ENCODE data around the gene ESPN.
"Not testable (repeated sequence)": the region's sequence is repeated elsewhere in the genome, so short reads cannot be mapped to it uniquely, and the experiment has no call there.

ESPN gene

DNA sequence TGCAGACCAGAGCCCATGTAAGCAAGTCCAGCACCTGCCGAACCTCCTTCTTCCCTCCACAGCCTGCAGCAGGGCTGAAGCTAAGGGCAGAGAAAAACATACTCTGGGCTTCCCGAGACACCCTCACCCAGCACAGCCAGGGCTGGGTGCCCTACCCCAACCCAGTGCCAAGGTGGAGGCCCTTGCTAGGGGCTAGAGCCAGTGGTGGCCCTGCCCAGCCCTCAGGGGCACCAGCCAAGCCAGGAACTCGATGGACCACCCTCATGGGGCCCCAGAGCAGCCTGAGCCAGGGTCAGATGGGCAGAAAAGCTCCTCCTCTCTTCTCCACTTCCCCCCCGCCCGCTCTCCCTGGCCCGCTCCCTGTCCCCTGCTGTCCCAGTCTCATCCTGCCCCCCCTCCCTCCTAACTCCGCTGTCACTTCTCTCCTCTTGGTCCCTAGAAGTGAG is 25.5 kb downstream of the ESPN start:
- DNase-seq, result no peak

DNA sequence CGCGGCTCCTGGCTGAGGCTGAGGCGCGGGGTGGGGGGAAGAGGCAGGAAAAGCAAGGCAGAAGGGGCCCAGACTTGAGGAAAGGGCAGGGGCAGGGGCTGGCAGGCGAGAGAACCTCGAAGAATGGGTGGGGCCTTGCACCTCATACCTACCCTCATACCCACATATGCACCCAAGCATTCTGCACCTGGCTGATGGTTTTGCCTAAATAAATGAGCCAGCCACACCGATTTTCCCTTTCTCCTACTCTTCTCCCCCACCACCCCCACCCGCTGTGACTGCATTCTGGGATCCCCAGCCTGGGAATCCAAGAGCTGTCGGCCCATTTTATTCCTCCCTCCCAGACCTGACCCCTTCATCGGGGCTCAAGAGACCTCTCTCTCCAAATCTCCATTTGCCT is 25.9 kb downstream of the ESPN start:
- not testable (repeated sequence) for DNase-seq

DNA sequence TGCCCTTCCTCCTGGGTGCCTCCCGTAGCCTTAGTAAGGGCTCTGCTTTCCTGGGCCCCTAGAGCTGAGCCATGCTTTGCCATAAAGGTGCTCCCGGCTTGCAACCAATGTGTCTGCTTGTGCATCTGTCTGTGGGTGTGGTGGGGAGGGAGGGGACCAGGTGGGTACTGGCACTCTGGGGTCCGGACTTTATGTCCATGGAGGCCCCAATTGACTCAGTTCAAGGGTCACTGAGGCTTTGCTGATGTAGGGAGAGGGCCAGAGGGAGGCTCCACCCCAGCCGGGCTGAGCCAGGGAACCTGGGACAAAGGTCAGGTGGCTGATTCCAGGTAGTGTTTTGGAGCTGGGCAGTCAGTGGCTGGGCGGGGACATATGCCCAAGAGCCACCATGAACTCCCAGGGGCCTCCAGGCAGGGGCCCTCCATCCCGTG is 26.4 kb downstream of the ESPN start:
- no peak for DNase-seq

DNA sequence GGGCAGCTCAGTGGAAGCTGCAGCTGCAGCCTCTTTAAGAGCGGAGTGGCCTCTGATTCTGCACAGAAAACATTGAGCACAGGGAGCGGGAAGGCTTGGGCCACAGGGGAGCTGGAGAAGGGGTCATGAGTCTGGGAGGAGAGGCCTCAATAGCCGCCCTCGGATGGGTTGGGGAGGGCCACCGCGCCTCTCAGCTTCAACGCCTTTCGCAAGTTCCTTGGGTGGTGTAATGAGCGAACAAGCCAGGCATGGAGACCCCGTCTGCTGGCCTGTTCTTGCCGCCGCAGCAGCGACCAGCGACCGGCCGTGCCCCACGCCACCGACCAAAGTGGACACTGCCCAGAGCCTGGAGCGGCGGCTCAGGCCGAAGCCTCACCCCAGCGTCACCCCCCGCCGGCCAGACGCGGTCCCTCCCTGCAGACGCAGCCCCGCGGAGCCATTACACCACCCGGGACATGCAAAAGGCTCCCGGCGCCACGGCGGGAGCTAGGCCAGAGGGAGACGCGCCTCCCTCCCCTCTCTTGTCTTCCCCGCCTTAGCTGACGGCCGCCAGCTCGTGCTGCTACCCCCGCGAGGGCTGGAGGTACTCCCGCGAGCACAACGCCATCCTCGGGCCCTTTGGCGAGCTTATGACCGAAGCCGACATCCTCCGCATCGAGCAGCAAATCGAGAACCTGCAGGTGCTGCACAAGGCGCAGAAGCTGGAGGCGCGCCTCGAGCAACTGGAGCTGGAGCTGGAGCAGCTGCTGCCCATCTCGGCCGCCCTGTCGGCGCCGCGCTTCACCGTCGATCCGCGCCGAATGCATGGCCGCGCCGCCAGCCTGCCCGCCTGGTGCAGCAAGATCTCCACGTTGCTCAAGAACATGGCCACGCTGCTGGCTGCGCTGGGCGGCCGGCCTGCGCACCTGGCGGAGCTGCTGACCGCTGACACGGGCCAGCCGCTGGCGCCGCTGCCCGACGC is 29.6 kb downstream of the ESPN start:
- DNase-seq, result not testable (repeated sequence)

DNA sequence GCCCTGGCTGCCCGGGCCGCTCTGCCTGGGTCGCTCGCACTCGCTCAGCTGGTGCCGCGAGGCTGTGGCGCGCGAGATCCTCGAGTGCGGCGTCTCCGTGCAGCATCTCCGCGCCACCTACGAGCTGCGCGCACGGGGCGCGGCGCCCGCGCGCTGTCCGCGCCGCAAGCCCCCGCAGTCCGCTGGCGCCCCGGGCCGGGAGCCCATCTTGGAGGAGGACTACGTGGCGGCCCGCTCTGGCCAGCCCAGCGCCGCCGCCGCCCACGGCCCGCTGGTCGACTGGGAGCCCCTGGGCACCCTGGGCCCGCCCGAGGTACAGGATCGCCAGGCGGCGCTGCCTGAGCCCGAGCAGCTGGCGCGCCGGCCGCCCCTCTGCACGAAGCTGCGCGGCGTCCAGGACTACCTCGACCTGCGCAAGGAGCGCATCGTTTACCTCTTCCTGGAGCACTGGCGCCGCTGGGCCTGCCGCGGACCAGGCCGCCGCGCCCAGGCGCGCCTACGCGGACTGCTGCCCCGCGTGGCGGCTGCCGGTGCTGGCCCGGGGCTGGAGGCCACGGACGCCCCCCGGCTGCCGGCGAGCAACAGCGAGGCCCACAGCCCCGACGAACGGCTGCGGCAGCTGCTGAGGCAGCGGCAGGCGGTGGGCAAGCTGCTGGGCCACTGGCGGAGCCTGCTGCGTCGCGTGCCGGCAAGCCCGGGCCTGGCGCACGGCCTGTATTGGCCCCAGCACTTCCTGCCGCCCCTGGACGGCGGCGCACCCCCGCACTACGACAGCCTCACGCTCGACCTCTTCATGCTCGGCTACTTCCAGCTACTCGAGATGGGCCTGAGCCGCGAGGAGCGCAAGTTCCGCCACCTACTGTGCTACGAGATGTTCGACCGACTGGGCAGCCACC is 30.5 kb downstream of the ESPN start:
- peak; percentile 32 for DNase-seq

DNA sequence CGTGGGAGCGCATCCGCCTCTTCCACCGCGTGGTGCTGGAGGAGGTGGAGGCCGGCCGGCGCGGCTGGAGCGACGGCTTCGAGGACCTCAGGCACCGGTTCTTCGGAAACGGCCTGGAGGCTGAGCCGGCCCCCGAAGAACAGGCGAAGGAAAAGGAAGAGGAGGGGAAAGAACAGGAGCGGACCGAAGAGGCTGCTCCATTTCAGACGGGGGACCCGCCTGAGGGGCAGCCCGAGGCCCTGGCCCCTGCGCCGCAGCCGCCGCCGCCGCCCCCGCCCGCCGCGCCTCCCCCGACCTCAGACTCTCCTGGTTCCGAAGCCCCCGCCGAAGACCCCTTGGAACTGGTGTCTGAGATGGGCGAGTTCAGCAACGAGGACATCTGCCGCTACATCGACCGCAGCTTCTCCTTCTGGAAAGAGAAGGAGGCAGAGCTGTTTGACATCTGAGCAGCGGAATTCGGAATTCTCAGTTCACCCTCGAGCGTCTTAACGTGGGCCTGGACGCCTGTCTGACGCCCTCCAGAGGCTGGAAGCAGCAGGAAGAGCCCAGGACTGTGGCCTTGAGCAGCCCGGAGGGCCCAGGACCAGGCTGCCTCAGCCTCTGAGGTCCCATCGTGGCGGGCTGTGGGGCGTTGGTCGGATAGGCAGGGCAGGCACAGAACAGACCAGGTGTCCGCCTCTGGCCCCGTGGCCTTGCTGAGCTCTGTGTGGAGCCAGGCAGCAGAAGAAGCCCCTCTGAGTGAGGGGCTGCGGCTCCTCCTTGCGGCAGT is 31.4 kb downstream of the ESPN start:
- DNase-seq, result not testable (repeated sequence)

DNA sequence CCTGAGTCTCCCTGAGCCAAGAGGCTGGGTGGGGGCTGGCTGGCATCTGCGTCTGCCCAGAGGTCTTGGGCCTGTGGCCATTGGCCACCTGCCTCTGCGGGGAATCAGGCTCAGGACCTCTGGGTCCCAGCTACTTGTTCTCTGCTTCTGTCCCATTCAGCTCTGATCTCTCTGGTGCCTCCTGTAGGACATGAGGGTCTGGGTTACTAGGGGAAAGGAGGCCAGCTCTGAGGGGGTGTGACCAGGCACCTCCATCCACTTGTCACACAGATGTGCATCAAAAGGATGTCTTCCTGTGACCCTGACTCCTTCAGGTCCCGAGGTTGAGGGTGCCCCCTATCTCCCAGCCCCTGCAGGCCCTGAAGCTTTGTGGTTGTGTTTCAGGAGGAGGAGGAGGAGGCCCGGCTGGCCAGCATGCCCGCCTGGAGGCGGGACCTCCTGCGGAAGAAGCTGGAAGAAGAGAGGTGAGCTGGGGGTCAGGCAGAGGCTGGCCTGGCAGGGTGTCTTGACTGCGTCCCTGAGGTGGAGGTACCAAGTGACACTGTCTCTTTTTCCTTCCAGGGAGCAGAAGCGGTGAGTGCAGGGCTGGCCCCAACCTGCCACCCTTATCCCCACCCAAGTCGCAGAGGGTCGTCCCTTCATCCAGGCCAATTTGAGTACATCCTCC is 32.4 kb downstream of the ESPN start:
- no peak for DNase-seq

DNA sequence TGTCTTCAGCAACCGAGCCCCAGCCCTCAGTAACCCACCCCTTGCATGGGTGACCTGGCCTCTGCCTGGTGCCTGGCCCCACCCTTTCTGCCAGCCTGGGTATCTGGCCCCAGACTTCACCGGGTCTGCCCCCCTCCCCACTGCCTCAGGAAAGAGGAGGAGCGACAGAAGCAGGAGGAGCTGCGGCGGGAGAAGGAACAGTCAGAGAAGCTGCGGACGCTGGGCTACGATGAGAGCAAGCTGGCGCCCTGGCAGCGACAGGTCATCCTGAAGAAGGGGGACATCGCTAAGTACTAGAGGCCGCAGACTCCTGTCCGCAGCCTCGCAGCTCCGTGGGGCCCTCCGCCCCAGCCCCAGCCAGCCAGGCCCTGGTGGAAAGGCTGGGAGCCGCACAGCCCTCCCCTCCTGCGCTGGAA is 35.3 kb downstream of the ESPN start:
- DNase-seq, result peak; percentile 58

DNA sequence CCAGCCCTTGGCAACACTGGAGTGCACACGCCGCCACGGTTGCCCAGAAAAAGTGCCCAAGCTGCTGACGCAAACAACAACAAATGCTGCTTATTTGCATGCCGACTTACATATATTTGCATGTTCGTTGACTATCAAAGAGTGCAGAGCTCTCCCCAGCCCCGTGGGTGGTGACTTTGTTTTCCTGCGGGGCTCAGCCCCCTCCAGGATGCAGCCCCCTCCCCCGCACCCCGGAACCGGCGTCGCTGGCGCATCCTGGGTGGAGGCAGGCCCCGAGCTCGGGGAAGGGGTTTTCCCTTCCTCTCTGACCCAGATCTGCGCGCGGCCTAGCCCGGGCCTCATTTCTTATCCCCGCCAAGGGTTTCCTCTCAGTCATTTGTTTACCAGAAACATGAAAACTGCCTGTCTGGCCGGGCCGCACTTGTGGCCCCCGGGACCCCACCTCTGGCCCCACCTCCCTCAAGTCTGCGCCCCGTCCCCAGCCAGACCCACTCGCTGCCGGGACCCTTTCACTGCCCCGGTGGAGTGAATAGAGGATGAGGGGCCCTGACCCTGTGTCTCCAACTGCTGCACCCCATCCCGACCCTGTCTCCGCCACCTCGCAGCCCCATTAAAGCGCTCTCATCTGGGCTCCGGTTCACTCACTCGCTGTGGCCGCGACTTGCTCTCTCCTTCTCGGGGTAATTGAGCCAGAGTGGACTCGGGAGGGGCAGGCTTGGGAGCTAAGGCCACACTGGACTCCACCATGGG is 35.9 kb downstream of the ESPN start:
- DNase-seq, result peak; percentile 88

DNA sequence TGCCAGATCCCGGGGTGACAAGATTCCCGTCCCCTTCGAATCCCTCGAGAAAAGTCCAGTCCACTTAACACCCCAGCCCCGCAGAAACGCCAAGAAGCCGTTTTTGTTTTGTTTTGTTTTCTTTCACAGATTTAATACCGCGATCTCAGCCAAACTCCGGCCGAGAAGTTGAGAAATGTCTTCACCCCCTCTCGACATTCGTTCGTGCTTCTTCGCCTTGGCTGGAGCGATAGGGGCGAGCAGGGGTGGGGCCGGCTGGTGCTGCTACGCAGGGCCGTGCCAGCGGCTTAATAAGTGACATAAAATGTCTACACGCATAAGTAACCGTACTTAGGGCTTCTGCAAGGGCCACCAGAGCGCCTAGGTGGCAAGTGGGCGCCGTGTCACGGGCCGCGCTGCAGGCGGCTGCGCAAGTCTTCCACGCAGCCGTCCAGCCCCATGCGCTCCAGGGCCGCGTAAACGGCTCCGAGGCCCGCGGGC is 36.5 kb downstream of the ESPN start:
- DNase-seq, result no peak

DNA sequence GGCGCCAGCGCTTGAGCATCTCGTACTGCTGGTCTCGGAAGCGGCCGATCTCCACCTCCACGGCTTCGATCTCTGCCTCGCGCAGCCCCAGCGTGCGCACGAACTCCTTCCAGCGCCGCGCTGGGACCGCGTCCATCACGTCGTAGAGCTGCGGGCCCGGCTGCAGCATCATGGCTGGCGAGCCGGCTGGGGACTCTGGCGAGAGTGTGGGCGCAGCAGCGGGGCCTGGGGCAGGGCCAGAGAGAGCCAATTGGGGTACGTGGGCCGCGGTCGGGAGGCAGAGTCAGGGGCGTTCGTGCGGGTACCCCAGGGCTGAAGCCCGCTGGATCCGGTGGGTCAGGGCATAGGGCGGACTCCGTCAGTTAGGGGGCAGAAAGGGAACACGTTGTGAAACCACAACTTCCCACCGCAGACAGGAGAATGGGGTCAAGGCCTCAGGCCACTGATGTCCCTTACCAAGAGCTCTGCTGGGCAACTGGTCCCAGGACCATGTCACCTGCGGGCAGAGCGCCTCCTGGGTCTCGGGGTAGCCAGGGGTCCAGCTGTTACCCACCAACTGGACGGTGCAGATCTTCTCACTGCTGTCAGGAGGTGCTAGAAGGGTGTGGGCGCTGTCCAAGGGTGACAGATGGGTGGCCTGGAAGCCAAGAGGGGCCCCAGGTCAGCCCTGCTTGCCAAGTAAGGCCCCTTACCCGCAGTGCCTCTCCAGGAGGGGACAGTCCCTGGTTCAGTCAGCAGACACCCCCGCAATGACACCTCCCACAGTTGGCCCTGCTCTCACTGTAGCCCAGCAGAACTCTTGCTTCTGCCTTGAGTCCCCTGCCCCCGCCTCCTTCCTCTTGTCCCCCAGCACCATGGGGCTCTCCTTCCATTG is 37.2 kb downstream of the ESPN start:
- peak; percentile 31 for DNase-seq

DNA sequence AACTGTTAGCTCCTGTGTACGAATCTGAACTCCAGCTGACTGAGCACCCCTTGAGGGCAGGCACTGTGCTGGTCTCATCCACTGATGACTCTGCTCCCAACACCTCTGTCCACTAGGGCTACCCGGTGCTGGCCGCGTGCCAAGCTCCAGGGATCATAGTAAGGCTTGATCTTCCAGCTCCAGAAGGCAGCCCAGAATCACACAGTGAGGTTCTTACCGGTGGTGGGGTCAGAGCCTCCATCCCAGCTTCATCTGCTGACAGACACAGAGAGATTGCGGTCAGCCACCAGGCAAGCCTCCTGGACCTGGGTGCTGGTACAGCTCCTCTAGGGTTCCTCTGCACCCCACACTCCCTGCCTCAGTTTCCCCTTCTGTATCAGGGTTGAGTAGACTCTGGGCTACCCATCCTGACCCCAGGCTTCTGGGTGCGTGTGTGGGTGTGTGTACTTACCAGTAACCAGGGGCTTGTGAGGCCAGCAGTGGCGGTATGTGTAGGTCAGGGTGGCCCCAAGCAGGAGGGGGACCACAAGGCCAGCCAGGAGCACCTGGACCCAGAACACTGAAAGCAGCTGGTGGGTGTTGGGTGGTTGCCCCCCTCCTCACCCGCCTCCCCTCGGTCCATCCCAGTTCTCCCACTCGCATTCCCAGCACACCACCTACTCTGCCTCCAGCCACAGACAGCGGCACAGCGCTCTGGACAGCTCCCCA is 38.0 kb downstream of the ESPN start:
- DNase-seq, result no peak

DNA sequence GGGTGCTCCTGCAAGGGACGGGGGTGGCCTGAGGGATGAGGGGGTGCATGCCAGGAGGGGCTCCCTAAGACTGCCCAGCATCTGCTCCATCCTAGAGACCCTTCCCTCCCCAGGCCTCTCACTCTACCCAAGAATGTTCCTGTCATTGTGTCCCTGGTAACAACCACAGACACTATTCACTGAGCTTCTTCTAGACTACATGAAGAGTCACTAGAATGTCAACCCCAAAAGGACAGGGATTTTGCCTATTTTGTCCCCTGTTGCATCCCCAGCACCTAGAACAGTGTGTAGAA is 38.5 kb downstream of the ESPN start:
- DNase-seq, result no peak

DNA sequence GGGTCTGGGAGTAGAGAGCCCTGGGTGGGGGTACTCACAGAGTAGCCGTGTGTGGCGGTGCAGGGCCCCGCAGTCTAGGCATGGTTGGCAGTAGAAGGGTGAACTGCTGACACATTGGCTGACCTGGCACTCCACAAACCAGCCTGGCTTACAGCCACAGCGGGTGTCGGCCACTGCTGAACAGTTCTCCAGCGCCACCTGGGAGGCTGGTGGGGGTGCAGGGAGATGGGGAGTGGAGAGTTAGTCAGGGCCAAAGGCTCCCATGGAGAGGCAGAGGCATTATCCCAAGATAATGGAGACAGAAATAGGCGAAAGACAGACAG is 39.9 kb downstream of the ESPN start:
- DNase-seq, result peak; percentile 59

DNA sequence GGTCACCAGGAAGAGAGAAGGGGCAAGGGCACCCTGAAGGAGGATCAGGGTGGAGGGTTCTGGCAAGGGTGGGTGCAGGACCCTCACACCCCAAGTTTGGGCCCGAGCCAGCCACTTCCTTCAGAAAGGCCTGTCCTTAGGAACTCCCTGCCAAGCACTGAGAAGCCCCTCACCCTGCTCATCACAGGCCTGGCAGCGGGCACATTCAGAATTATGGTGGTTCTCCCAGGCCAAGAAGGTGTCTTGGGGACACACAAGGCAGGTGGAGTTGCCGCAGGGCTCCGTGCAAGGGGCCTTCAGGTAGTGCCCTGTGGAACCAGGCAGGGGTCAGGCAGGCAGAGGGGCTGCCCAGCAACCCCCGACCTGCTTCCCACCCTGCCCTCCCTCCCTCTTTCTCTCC is 40.3 kb downstream of the ESPN start:
- no peak for DNase-seq

DNA sequence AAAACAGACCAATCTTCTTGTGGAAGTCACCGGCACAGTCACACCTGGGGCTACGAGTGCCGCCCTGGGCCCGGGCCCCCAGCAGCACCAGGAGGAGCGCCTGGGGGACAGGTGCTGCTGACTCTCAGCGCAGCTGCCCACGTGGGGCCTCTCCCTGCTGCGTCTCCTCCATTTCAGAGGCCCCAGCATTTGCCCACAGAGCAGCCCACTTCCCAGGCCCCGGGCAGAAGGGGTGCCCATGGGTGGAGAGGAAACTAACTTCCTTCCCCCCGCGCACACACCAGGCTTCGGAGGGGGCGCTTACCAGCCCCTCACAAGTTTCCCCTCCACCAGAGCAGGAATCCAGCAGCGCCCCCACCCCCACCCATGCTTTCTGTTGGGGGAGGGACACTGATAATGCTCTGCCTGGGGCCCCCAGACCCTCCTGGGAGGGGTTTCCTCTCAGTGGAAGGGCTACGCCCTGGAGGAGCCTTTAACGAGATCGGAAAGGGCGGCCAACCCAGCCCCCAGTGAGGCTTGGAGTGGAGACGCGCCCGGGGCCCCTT is 41.0 kb downstream of the ESPN start:
- DNase-seq, result peak; percentile 56

DNA sequence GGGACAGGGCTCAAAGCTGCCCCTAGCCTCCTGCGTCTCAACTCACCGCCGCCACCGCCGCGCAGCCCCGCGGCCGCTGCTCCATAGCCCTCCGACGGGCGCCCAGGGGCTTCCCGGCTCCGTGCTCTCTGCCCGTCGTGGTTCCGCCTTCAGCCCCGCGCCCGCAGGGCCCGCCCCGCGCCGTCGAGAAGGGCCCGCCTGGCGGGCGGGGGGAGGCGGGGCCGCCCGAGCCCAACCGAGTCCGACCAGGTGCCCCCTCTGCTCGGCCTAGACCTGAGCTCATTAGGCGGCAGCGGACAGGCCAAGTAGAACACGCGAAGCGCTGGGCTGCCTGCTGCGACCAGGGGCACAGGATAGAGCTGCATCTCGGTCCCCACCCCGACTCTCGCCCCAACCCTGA is 41.4 kb downstream of the ESPN start, which contains the start of gene TNFRSF25:
Gene TNFRSF25 (minus strand): TSS at position 151 of the 400 bp plus-strand sequence. CDS start 66 bp downstream, at position 85.
- DNase-seq, result peak; percentile 65

DNA sequence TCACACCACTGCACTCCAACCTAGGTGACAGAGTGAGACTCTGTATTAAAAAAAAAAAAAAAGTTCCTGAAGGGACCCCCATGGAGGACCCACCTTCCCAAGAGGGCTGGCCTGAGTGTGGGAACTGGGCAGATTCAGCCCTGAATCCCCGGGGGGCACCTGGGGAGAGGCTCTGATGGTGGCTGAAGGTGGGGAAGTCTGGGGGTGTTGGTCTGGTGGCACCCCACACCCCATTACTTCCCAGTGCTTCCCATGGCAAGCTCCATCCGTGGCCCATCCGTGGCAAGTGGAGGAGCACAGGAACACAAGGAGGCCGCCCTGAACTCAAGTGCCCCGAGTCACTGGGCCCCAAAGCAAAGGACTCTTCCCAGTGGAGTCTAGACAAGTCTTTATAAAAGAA is 42.2 kb downstream of the ESPN start:
- no peak for DNase-seq

DNA sequence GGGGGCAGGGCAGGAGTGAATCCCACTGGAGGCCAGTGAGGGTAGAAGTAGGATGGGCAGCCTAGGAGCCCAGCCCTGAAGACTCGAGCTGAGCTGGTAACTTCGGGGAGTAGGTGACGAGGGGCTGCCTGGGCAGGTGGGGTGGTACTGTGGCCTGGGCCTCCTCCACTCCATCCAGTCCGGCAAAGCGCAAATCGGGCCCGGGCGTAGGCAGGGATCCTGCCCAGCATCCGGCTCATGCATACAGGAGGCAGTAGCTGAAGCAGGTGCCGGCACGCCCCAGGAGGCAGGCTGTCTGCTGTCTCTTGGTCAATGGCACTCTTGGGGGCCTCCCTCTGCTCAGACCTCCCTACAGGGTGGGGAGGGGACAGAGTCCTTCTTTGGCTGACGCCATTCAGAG is 42.6 kb downstream of the ESPN start:
- DNase-seq, result no peak
